COLO829 (cell line): ENCODE results near the gene DUSP22.
"Not testable (repeated sequence)": the region's sequence is repeated elsewhere in the genome, so short reads cannot be mapped to it uniquely, and the experiment has no call there.

Source experiments
- DNase-seq: peaks from one replicate; pipeline ENCODE4 v3.0.0; 2012; ENCODE audit warnings: low spot score

Gene DUSP22

DNA sequence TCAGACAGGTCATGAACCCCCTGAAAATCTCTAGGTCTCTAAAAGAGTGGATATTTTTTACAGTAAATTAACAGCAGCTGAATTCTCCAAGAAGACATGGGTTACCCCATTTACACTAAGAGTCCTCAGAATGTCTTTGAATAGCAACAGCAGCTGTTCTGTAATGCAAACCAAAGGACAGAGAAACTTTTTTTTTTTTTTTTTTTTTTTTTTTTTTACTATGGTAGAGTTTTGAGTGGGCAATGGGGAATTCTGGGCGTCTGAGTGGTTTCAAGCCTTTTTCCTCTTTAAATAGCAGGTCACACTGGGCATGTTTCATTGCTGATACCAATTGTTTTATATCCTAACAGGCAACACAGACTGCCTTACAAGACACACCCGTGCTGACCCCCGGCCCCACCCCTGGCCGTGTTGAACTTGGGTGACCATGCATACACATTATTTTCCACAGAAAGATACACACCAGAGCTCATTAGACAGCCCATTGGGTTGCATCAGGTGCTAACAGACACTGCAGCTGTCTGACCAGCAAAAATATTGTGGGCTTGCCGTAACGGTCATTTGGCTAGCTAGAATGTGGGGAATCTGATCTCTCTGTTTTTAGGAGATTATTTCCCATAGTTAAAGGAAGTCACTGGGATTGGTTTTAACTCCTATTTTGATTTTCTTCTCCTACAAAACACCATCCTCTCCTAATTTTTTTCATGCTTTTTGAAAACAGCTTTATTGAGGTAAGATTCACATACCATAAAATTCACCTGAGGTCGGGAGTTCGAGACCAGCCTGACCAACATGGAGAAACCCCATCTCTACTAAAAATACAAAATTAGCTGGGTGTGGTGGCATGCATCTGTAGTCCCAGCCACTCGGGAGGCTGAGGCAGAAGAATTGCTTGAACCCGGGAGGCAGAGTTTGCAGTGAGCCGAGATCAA lies 72.6 kb downstream of the DUSP22 start:
- DNase-seq: no peak

DNA sequence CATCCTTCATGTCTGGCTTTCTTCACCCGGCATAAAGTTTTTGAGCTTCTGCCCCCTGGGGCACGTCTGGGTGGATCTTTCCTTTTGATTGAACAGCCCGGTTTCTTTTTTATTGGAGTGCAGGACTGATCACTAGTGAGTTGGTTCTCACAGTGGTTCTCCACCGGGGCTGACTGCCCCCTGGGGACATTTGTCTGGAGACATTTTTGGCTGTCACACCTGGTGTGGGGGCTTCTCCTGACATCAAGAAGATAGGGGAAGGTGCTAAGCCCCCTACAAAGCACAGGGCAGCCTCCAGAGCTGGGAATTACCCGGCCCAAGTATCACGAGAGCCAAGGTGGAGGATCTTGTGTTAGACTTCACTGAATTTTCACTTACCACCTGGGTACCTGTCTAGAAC lies 73.5 kb downstream of the DUSP22 start:
- DNase-seq: no peak

DNA sequence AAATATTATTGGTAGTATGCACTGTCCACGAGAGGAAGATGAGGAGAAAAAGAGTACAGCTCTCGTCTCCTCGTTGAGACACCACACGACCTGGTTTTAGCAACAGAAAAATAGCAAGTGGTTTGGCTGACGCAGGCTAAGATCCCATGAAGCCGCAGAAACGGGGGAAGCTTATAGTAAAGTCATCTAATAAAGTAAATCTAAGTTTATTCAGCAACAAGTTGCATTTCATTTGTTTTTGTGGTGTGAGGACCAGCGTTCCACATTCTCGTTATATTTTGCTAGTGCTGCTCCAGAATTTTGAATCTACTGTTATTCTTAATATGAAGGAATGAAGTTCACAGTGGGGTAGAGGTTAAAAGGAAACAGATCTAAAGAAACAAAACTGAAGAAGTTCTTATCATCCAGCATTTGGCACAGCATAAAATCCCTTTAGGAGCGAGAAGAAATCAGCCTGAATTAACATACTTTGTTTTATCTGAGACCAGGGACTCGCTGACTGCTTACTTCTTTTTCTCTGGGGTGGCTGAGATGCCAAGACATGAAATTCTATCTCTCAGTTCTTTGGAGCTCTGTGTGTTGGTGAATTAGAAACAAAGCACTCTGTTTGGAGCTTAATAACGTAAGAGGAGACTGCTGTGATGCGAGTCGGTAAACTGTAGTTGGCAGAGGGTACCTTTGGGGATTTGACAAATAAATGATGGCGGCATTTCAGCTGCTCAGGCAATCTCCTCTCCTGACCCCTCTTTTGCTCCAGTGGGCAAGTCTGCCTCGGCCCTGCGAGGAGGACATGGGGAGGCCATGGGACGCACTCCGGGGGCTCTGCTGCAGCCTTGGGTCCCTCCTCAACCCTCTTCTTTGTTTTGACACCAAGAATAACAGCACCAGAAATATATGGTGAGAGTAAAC lies 74.4 kb downstream of the DUSP22 start:
- no peak for DNase-seq

DNA sequence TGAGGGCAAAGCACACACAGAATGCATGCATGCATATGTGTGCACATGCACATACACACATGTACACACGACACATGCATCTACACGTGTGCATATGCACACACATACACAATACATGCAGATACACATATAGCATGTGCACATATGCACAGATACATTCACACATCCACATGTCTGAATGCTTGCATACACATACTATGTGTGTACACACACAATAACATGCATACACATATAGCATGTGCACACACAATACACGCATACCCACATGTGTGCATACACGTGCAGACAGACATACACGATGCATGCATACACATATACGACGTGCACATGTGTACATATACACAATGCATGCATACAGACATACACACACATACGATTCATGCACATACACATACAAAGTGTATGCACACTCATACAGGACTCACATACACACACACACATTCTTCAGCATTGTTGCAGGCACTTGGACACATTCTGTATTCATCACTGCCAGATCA lies 75.1 kb downstream of the DUSP22 start:
- DNase-seq: no peak

DNA sequence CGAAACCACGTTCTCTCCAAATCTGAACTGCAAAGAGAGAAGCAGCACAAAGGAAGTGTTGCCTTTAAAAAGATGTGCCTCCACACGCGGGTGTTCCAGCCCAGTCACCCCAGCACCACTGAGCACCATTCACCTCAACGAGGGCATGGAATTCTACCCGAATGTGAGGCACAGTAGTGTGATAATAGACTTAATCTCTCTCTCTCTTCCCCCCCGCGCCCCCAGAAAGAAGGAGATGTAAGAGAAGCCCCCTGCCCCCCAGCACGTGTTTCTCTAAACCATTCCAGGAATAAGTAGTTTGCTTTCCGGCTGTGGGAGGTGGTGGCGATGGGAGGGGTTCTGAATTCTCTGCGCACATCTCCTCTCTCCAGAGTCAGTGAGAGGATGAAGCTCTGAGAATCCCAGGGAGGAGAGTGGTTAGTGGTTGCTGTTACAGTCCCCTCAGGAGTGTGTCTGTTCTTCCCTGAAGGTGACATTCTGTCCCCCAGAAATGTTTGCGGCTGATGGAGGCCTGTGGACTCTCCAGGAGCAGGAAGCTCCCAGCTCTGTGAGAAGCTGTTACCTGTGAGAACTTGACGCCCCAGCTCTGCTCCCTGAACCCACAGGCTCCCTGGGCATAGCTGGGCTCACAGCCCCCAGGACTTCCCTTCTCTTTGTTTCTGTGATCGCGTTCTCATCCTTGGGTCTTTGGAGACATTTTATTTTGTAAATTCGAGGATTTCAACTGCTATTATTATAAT lies 75.8 kb downstream of the DUSP22 start:
- DNase-seq: no peak

DNA sequence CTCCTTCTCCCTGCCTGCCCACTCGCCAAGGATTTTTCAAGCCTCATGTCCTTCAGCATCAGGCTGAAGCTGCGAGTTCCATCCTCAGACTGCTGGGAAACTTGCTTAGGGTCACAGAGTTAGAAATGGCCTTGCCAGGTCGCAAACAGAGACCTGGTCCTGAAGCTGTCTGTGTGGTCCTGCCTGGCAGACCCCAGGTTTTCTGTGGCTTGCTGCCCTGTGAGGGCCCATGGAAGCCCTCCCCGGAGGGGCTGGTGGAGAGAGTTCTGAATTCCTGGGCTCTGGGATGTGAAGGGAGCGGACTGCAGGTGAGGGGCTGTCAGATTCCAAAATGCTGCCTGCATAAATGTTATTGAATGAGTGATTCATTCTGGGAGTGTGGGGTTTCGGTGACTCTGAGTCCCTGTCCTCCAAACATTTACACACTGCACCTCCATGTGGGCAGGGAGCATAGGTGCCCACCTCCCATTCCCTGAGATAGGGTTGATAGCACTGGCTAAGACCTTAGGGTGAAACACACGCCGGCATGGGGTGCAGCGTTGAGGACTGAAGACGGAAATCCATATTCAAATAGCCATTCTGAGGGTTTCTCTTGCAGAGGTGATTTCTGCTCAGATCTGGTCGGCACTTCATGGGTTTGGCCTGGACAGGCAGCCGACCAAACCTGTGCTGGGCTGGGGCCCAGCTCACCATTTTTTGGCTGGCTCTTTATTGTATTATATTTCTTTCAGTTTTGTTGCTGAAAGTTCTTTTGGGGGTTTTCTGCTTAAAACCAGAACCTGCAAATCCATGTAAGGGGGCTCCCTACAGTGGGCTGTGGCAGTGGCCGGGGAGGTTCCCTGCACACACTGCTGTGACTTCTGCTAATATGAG lies 77.5 kb downstream of the DUSP22 start:
- no peak for DNase-seq

DNA sequence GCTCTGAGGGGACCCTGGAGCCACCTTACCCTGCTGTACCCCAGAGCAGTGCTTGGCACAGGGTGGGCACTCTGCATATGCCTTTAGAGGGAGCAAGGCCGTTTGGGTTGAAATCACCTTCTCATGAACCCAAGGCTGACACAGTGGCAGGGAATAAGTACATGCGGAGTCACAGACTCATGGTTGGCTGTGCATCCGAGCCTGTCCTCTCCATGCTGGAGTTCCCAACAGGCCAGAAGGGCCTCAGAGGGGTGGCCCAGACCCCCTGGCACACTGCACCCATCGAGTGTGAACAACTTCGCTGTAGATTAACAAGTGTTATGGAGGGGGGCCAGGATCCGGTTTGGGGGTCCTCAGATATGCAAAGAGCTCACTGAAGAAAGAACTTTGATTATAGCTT lies 78.3 kb downstream of the DUSP22 start:
- DNase-seq: no peak

DNA sequence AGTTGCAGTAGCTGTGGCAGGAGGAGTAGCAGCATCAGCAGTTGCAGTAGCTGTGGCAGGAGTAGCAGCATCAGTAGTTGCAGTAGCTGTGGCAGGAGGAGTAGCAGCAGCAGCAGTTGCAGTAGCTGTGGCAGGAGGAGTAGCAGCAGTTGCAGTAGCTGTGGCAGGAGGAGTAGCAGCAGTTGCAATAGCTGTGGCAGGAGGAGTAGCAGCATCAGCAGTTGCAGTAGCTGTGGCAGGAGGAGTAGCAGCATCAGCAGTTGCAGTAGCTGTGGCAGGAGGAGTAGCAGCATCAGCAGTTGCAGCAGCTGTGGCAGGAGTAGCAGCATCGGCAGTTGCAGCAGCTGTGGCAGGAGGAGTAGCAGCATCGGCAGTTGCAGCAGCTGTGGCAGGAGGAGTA lies 79.6 kb downstream of the DUSP22 start:
- DNase-seq: not testable (repeated sequence)

DNA sequence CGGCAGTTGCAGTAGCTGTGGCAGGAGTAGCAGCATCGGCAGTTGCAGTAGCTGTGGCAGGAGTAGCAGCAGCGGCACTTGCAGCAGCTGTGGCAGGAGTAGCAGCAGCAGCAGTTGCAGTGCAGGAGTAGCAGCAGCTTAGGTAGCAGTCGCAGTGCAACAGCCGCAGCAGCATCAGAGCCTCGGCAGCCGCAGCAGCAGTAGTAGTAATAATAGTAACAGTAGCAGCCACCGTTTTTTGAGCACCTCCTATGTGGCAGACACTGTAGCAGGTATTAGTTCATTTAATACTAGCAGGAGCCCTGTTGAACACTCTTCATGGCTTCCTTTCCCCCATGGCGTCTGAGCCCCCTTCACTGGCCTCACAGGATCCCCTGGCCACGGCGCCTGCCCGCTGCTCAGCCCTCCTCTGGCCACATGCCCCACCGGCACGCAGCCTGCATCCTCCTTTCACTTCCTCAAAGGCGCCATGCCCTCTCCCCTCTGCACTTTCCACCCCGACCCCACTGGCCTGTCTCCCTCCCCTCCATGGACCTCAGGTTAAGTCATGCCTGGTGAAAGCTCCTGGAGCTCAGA lies 80.1 kb downstream of the DUSP22 start:
- no peak for DNase-seq

DNA sequence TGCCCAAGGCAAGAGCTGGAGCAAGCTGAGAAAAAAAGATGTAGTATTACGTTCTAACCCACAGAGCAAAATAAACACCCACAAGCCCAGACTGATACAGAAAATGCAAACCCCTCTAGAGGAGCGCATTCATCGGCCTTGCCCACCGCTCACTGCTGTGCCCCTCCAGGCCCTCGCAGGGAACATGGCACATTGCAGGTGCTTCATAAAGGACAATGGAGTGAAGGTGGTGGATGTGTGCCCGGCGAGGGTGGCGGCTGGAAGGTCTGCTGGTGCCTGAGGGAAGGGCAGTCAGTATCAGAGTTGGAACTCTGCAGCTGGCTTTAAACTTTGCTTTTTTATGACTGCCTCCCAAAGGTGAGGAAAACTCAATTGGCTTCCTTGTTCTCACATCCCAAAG lies 80.7 kb downstream of the DUSP22 start:
- no peak for DNase-seq

DNA sequence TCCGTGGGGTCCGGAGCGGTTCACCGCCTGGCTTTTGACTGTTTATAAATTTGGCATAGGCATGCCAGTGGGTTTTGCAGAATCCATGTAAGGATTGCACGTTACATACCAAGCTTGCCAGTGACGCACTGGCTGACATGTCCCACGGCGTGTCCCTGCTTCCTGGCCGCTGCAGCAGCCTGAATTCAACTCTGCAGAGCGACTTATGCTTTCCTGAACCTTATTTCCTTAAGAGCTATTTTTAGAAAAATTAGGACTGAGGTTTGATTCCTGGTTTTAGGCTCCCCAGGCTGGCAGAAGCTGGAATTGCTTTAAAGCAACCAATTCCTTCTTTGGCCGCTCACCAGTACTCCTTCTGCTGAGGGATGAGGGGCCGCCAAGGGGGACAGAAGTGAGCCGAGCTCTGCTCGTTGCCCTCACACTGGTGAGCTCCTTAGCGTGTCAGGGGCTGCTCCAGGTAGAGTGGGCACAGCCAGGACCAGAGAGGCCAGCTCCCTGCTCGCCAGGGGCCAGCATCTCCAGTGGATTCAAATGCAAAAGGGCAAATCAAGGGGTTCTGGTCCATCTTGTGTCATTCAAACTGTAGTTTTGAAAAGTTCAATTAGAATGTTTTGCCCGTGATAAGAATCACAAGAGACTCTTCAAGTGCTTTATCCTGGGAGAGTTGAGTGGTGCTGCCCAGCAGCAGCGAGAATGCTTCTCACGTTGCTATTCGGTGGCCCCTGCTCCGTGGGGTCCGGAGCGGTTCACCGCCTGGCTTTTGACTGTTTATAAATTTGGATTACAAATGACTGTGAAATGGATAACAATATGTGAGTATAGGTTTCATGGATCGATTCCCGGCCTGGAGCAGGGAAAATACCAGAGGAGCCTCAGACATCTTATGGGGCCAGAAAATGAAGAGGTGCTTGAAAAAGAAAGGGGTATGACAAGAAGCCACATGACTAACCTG lies 81.8 kb downstream of the DUSP22 start:
- no peak for DNase-seq

DNA sequence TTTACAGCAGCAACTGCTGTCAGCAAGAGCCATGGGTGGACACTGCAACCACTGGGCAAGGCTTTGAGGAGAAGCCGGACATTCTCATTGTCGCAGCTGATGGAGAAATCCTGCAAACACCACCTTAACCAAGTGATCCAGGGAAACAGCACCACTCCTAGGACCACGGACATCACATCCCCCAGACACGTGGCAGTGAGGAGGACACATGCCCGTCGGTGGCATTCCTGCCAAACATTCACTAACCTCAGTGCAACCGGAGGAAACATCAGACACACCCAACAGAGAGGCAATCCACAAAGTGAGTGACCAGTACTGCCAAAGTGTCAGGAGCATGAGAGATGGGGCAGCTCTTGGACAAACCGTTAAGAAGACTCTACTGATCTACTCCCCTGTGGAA lies 82.7 kb downstream of the DUSP22 start:
- no peak for DNase-seq

DNA sequence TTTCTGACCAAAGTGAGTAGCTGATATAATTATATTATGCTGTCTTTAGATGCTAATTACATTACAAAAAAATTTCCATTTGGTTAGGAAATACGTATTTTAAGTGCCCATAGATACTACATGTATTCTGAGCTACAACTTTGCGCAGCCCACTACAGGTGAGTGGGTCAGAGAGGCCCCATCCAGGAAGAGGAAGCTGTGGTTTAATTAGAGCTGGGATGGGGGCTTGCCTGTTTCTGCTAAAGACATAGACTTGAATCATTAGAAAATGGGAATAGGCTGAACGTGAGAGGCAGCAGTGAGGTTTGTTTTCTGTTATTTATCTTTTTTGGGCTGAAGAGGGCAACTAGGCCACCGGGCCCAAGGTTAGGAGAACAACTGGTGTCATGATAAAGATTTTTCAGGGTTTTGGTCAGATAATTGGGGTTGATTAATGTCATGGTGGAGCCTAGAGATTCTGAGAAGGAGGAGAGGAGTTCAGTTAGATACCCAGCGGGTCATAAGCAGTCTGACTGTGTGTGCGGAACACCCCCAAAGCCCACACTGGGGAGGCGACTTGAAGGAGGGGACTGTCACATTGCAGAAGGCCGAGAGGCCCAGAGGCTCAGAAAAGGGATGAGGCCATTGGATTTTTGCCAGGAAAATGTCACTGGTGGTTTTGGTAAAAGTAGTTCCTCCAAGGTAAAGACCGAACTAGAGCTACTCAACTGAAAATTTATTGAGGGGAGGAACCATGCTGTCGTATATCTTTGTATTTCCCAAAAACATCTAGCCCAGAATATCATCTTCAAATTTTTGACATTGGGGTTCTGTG lies 84.7 kb downstream of the DUSP22 start:
- DNase-seq: no peak

DNA sequence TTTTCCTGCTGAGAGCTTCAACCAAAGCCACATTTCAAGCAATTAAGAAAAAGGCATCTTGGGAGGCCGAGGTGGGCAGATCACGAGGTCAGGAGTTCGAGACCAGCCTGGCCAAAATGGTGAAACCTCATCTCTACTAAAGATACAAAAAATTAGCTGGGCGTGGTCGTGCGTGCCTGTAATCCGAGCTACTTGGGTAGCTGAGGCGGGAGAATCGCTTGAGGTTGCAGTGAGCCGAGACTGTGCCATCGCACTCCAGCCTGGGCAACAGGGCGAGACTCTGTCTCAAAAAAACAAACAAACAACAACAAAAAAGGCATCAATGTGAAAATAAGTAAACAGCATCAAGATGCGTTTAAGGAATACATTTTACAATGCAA lies 85.3 kb downstream of the DUSP22 start:
- DNase-seq: not testable (repeated sequence)

DNA sequence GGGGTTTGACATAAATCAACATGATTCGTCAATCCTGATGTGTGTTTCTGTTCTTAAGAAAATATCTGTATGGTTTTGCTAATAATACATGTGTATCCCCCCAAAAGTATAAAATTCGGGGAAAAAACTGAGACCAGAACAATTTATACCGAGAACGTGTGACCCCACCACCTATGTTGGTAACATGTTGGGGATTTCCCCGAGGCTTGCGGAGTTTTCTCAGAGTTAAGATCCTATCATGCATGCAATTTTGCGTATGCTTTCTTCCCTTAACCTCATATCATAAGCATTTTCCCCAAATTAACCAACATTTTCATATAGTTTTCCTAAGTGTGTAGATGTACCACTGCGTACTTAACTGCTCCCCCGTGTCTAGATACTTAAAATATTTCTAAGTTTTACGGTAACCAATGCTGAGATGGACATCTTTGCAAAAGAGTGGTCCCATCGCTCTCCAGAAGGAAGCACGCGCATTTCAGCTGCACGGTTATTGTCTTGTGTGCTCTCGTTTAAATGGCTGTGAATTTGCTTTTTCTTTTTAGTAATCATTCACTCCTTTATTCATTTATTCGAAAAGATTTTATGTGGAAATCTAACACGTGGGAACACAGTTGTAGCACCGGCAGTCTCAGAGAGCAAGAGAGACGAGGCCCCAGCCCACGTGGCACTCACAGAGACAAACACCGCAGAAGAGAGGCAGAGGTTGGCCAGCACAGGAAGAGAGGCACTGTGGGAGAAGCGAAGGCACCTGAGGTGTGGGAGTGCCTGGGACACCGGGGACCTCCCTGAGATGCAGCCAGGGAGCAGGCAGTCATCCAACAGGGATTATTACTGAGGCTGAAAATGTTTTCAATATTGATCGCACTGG lies 86.0 kb downstream of the DUSP22 start:
- DNase-seq: no peak

DNA sequence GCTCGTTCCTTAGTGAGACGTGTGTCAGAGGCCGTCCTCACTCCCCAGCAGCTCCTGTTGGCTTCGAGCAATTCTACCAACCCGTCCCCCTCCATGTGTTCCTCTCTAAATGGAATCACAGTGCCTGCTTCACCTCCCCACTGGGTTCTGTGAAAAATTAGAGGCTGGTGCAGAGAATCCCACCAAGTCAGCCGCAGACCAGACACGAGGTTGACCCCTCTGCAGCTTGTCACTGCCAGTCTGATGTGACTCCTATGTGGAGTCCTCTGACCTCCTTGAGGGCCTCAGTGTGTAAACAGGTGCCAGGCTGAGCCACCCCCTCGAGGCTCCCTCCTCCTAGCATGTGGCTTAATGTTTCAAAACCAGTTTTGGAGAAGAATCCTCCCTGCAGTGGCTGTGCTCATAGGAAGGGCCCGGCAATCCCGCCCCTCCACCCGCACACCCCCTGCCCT lies 86.7 kb downstream of the DUSP22 start:
- DNase-seq: no peak

DNA sequence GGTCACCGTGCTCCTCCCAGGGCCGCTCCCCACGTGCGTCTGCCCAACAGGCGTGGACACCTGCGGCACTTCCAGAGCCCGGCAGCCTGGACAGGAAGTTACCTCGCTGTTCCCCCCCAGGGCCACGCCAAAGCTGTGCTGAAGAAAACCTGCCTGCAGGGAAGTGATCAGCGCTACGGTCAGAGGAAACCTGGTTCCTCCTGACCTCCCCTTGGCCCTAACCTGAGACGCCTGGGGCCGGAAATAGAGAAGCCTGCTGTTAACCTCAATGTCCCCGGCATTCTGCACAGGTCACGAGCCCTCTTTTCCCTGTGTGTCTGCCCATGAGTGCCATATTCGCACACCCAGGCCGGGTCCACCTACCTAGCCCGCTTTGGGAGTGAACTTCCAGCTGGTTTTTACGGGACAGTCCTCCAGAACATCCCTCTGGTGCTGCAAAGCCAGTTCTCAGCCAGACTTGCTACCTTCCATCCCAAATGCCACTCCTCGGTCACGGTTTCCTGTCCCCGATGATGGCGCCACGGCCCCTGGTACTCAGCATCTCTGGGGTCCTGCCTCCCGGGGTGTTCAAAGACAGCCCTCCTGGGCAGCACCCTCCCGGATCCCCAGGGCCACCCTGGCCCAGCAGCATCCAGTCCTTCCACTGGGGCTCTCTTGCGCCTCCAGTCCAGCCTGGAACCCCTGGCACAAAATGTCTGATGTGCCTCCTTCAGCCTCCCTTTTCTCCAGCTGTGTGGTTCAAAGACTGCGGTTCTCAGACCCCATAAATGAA lies 87.3 kb downstream of the DUSP22 start:
- DNase-seq: no peak
